ENCODE measurements around the gene GRID2.

DNA sequence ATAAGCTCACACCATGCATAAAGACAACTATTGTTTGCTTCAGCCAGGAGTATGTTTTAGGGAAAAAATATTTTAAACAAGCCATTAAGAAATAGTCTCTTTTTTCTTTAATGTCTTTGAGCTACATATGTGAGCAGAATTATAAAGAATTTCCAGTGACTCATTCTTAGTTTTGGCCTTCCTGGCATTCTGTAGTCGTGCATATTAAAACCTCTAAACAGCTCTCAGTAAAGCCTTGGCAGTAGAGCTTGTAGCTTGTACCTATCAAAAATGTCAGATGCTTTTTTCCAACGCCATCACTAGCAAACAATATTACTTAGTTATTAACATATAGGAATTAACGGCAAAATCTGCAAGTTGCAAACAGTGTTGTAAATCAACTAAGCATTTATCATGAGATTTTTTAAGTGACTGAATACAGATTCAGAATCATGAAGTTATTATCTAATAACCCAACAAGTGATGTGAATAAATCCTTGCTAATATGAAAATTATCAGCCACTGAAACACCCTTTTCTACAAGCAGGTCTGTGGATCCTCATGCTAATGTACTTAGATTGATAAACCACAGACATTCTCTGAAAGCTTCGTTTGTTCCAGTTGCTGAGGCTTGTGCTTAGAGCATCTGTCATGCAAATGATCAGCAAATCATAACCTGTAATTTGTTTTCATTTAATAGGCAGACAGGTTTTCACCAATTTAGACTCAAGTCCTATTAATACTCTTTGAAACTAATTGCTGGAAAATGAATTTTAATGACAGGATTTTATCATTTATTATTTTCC is 1112.8 kb downstream of the GRID2 start:
- TF ChIP-seq CTCF (IDR thresholded peaks at IDR 0.05 in 2 of 3, conservative IDR thresholded peaks at IDR 0.05 in 1 of 3; ENCODE audit: insufficient read depth in 2 of 3, low read depth in 1 of 3, low read length in 3 of 3), result no peak
- TF ChIP-seq HDAC6 (IDR thresholded peaks at IDR 0.05; ENCODE audit: low read depth, low read length), result no peak
- TF ChIP-seq POLR2A (conservative IDR thresholded peaks at IDR 0.05), result no peak
- TF ChIP-seq CBX5 (IDR thresholded peaks at IDR 0.05; ENCODE audit: borderline replicate concordance, low read depth), result no peak
- TF ChIP-seq, protein P1, sequence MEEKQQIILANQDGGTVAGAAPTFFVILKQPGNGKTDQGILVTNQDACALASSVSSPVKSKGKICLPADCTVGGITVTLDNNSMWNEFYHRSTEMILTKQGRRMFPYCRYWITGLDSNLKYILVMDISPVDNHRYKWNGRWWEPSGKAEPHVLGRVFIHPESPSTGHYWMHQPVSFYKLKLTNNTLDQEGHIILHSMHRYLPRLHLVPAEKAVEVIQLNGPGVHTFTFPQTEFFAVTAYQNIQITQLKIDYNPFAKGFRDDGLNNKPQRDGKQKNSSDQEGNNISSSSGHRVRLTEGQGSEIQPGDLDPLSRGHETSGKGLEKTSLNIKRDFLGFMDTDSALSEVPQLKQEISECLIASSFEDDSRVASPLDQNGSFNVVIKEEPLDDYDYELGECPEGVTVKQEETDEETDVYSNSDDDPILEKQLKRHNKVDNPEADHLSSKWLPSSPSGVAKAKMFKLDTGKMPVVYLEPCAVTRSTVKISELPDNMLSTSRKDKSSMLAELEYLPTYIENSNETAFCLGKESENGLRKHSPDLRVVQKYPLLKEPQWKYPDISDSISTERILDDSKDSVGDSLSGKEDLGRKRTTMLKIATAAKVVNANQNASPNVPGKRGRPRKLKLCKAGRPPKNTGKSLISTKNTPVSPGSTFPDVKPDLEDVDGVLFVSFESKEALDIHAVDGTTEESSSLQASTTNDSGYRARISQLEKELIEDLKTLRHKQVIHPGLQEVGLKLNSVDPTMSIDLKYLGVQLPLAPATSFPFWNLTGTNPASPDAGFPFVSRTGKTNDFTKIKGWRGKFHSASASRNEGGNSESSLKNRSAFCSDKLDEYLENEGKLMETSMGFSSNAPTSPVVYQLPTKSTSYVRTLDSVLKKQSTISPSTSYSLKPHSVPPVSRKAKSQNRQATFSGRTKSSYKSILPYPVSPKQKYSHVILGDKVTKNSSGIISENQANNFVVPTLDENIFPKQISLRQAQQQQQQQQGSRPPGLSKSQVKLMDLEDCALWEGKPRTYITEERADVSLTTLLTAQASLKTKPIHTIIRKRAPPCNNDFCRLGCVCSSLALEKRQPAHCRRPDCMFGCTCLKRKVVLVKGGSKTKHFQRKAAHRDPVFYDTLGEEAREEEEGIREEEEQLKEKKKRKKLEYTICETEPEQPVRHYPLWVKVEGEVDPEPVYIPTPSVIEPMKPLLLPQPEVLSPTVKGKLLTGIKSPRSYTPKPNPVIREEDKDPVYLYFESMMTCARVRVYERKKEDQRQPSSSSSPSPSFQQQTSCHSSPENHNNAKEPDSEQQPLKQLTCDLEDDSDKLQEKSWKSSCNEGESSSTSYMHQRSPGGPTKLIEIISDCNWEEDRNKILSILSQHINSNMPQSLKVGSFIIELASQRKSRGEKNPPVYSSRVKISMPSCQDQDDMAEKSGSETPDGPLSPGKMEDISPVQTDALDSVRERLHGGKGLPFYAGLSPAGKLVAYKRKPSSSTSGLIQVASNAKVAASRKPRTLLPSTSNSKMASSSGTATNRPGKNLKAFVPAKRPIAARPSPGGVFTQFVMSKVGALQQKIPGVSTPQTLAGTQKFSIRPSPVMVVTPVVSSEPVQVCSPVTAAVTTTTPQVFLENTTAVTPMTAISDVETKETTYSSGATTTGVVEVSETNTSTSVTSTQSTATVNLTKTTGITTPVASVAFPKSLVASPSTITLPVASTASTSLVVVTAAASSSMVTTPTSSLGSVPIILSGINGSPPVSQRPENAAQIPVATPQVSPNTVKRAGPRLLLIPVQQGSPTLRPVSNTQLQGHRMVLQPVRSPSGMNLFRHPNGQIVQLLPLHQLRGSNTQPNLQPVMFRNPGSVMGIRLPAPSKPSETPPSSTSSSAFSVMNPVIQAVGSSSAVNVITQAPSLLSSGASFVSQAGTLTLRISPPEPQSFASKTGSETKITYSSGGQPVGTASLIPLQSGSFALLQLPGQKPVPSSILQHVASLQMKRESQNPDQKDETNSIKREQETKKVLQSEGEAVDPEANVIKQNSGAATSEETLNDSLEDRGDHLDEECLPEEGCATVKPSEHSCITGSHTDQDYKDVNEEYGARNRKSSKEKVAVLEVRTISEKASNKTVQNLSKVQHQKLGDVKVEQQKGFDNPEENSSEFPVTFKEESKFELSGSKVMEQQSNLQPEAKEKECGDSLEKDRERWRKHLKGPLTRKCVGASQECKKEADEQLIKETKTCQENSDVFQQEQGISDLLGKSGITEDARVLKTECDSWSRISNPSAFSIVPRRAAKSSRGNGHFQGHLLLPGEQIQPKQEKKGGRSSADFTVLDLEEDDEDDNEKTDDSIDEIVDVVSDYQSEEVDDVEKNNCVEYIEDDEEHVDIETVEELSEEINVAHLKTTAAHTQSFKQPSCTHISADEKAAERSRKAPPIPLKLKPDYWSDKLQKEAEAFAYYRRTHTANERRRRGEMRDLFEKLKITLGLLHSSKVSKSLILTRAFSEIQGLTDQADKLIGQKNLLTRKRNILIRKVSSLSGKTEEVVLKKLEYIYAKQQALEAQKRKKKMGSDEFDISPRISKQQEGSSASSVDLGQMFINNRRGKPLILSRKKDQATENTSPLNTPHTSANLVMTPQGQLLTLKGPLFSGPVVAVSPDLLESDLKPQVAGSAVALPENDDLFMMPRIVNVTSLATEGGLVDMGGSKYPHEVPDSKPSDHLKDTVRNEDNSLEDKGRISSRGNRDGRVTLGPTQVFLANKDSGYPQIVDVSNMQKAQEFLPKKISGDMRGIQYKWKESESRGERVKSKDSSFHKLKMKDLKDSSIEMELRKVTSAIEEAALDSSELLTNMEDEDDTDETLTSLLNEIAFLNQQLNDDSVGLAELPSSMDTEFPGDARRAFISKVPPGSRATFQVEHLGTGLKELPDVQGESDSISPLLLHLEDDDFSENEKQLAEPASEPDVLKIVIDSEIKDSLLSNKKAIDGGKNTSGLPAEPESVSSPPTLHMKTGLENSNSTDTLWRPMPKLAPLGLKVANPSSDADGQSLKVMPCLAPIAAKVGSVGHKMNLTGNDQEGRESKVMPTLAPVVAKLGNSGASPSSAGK (IDR thresholded peaks at IDR 0.05), result no peak
- TF ChIP-seq, protein P2, sequence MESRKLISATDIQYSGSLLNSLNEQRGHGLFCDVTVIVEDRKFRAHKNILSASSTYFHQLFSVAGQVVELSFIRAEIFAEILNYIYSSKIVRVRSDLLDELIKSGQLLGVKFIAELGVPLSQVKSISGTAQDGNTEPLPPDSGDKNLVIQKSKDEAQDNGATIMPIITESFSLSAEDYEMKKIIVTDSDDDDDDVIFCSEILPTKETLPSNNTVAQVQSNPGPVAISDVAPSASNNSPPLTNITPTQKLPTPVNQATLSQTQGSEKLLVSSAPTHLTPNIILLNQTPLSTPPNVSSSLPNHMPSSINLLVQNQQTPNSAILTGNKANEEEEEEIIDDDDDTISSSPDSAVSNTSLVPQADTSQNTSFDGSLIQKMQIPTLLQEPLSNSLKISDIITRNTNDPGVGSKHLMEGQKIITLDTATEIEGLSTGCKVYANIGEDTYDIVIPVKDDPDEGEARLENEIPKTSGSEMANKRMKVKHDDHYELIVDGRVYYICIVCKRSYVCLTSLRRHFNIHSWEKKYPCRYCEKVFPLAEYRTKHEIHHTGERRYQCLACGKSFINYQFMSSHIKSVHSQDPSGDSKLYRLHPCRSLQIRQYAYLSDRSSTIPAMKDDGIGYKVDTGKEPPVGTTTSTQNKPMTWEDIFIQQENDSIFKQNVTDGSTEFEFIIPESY (CRISPR knock-in tag; IDR thresholded peaks at IDR 0.05), result no peak
- no peak for TF ChIP-seq ZBTB49 (CRISPR knock-in tag; IDR thresholded peaks at IDR 0.05; ENCODE audit: borderline replicate concordance)
